Activated T-helper 2 cell treated with anti-CD3 and anti-CD28 coated beads, Interferon-gamma antibody, Interleukin-2, Interleukin-4, amounts not matched to agents 10 μg/mL and 5 μg/mL and 100 μg/mL, durations not matched to agents 14 hours and 24 hours and 36 hours (primary cell): ENCODE measurements around the gene GJC1. TPM values are rescaled to one million over a fixed set of nuclear protein-coding genes. Genes with fewer than 3 reads are reported as not detected.

Experiments
- DNase-seq: peaks from one replicate; pipeline ENCODE4 v3.0.0; 2021; ENCODE audit warnings: low spot score
- H3K27ac Mint-ChIP-seq: one replicate; pipeline ENCODE4 v1.8.0; 2021; ENCODE audit warnings: mixed read lengths
- H3K27me3 Mint-ChIP-seq: one replicate; pipeline ENCODE4 v1.8.0; 2021; ENCODE audit warnings: low read depth, mixed read lengths
- H3K36me3 Mint-ChIP-seq: one replicate; pipeline ENCODE4 v1.8.0; 2021; ENCODE audit warnings: low read depth, mixed read lengths
- H3K4me1 Mint-ChIP-seq: one replicate; pipeline ENCODE4 v1.8.0; 2021; ENCODE audit warnings: low read depth, mixed read lengths
- H3K4me3 Mint-ChIP-seq: one replicate; pipeline ENCODE4 v1.8.0; 2021; ENCODE audit warnings: low read depth, mild to moderate bottlenecking, moderate library complexity, mixed read lengths
- H3K9me3 Mint-ChIP-seq: one replicate; pipeline ENCODE4 v1.8.0; 2021; ENCODE audit warnings: mixed read lengths
- intact Hi-C: fragments of 100-400 bp; cut with micrococcal nuclease; formaldehyde crosslinking; loops from one replicate; pipeline ENCODE4 v1.15.1; 2023
- total RNA-seq: library from RNA; stranded (reverse); gene quantifications from 2 replicates; pipeline ENCODE4 v1.2.3, GENCODE V29; 2022

Gene GJC1
- 8.2 and 9.4 TPM in 2 replicates for total RNA-seq

GRCh38 chr17:44829523-44830358 is at the start of gene GJC1:
TSS of gene GJC1 (minus strand) at chr17:44830287. CDS start at chr17:44805817, 24,470 bp downstream.
- Mint-ChIP-seq H3K4me3 (peak within 1 kb of the TSS; percentile 75), H3K27me3 (peaks cover 50% of the 10 kb centered on the region), H3K27ac (peak within 1 kb of the TSS; percentile 28), H3K9me3 (no peaks in the 10 kb centered on the region), H3K36me3 (no peaks in the 10 kb centered on the region), H3K4me1 (peaks cover 9% of the 10 kb centered on the region)
- DNase-seq = no peak
- intact Hi-C loops = loop anchor here (5.0 kb wide), 1 partner anchor 52 kb away; no protein-coding TSS in a partner anchor

GRCh38 chr17:44879376-44879775 is 49.3 kb upstream of the GJC1 start:
- H3K4me3 Mint-ChIP-seq = no peak overlapping the region
- no peaks in the 10 kb centered on the region for H3K4me1 Mint-ChIP-seq
- peaks cover 70% of the 10 kb centered on the region for H3K36me3 Mint-ChIP-seq
- DNase-seq = no peak
- intact Hi-C loops = no loop called here
- H3K27ac Mint-ChIP-seq = no peak overlapping the region
- H3K9me3 Mint-ChIP-seq = no peaks in the 10 kb centered on the region
- no peaks in the 10 kb centered on the region for H3K27me3 Mint-ChIP-seq

GRCh38 chr17:44878627-44879221 is 48.6 kb upstream of the GJC1 start:
- Mint-ChIP-seq H3K36me3 (peaks cover 71% of the 10 kb centered on the region), H3K4me1 (no peaks in the 10 kb centered on the region), H3K27ac (no peak overlapping the region), H3K4me3 (no peak overlapping the region), H3K27me3 (no peaks in the 10 kb centered on the region), H3K9me3 (no peaks in the 10 kb centered on the region)
- intact Hi-C loops = no loop called here
- DNase-seq = no peak

- no peak for DNase-seq
- no peak overlapping the region for H3K27ac Mint-ChIP-seq
- intact Hi-C loops = no loop called here
- H3K4me3 Mint-ChIP-seq = no peak overlapping the region
- peaks cover 69% of the 10 kb centered on the region for H3K36me3 Mint-ChIP-seq
- no peaks in the 10 kb centered on the region for H3K9me3 Mint-ChIP-seq
- H3K27me3 Mint-ChIP-seq = no peaks in the 10 kb centered on the region
- H3K4me1 Mint-ChIP-seq = no peaks in the 10 kb centered on the region
These were observed 47.0 kb upstream of the GJC1 start for GRCh38 chr17:44877121-44877520.

- no peak overlapping the region for H3K4me3 Mint-ChIP-seq
- H3K27me3 Mint-ChIP-seq = no peaks in the 10 kb centered on the region
- H3K36me3 Mint-ChIP-seq = peaks cover 66% of the 10 kb centered on the region
- H3K9me3 Mint-ChIP-seq = no peaks in the 10 kb centered on the region
- no peak overlapping the region for H3K27ac Mint-ChIP-seq
- DNase-seq = no peak
- no peaks in the 10 kb centered on the region for H3K4me1 Mint-ChIP-seq
- intact Hi-C loops = no loop called here
These were observed 45.7 kb upstream of the GJC1 start for GRCh38 chr17:44875761-44876160.

GRCh38 chr17:44872131-44872768 is 42.2 kb upstream of the GJC1 start:
- no peaks in the 10 kb centered on the region for H3K4me1 Mint-ChIP-seq
- no peaks in the 10 kb centered on the region for H3K9me3 Mint-ChIP-seq
- H3K4me3 Mint-ChIP-seq = no peak overlapping the region
- H3K36me3 Mint-ChIP-seq = peaks cover 65% of the 10 kb centered on the region
- no peak overlapping the region for H3K27ac Mint-ChIP-seq
- no peak for DNase-seq
- no peaks in the 10 kb centered on the region for H3K27me3 Mint-ChIP-seq
- intact Hi-C loops = no loop called here

GRCh38 chr17:44871556-44871955 is 41.5 kb upstream of the GJC1 start:
- peaks cover 64% of the 10 kb centered on the region for H3K36me3 Mint-ChIP-seq
- no peak overlapping the region for H3K27ac Mint-ChIP-seq
- no peak for DNase-seq
- H3K9me3 Mint-ChIP-seq = no peaks in the 10 kb centered on the region
- no peak overlapping the region for H3K4me3 Mint-ChIP-seq
- no peaks in the 10 kb centered on the region for H3K4me1 Mint-ChIP-seq
- intact Hi-C loops = no loop called here
- no peaks in the 10 kb centered on the region for H3K27me3 Mint-ChIP-seq

- no peaks in the 10 kb centered on the region for H3K4me1 Mint-ChIP-seq
- no peak overlapping the region for H3K4me3 Mint-ChIP-seq
- H3K27ac Mint-ChIP-seq = no peak overlapping the region
- intact Hi-C loops = no loop called here
- H3K36me3 Mint-ChIP-seq = peaks cover 77% of the 10 kb centered on the region
- no peaks in the 10 kb centered on the region for H3K27me3 Mint-ChIP-seq
- H3K9me3 Mint-ChIP-seq = no peaks in the 10 kb centered on the region
- no peak for DNase-seq
These were observed 37.8 kb upstream of the GJC1 start for GRCh38 chr17:44867841-44868240.

- Mint-ChIP-seq H3K4me1 (no peaks in the 10 kb centered on the region), H3K36me3 (peaks cover 74% of the 10 kb centered on the region), H3K27ac (no peak overlapping the region), H3K9me3 (no peaks in the 10 kb centered on the region), H3K27me3 (no peaks in the 10 kb centered on the region), H3K4me3 (no peak overlapping the region)
- no peak for DNase-seq
- intact Hi-C loops = loop anchor here (1.0 kb wide), 2 partner anchors 87 to 91 kb away; no protein-coding TSS in a partner anchor
These were observed 35.8 kb upstream of the GJC1 start for GRCh38 chr17:44865931-44866330.

- no peaks in the 10 kb centered on the region for H3K4me1 Mint-ChIP-seq
- intact Hi-C loops = loop anchor here (1.0 kb wide), 2 partner anchors 86 to 90 kb away; no protein-coding TSS in a partner anchor
- no peaks in the 10 kb centered on the region for H3K9me3 Mint-ChIP-seq
- H3K36me3 Mint-ChIP-seq = peaks cover 75% of the 10 kb centered on the region
- peak; percentile 49 for DNase-seq
- no peaks in the 10 kb centered on the region for H3K27me3 Mint-ChIP-seq
- H3K27ac Mint-ChIP-seq = no peak overlapping the region
- no peak overlapping the region for H3K4me3 Mint-ChIP-seq
These were observed 35.2 kb upstream of the GJC1 start for GRCh38 chr17:44865231-44865660.

- Mint-ChIP-seq H3K4me3 (no peak overlapping the region), H3K27ac (no peak overlapping the region), H3K36me3 (peaks cover 76% of the 10 kb centered on the region), H3K4me1 (no peaks in the 10 kb centered on the region), H3K9me3 (no peaks in the 10 kb centered on the region), H3K27me3 (no peaks in the 10 kb centered on the region)
- intact Hi-C loops = loop anchor here (1.0 kb wide), 2 partner anchors 86 to 90 kb away; no protein-coding TSS in a partner anchor
- no peak for DNase-seq
These were observed 34.7 kb upstream of the GJC1 start for GRCh38 chr17:44864831-44865230.

GRCh38 chr17:44863061-44863918 is 33.2 kb upstream of the GJC1 start:
- intact Hi-C loops = no loop called here
- no peaks in the 10 kb centered on the region for H3K9me3 Mint-ChIP-seq
- H3K27me3 Mint-ChIP-seq = no peaks in the 10 kb centered on the region
- no peak overlapping the region for H3K4me3 Mint-ChIP-seq
- H3K4me1 Mint-ChIP-seq = no peaks in the 10 kb centered on the region
- DNase-seq = no peak
- H3K27ac Mint-ChIP-seq = no peak overlapping the region
- peaks cover 77% of the 10 kb centered on the region for H3K36me3 Mint-ChIP-seq
